CD4-positive, alpha-beta T cell (primary cell): Measurements from ENCODE around the gene DPP9. TPM values are rescaled to one million over a fixed set of nuclear protein-coding genes. Genes with fewer than 3 reads are reported as not detected.

Experiments used
- ATAC-seq: fragments of 200-7000 bp; cut with Tn5 transposase; one replicate; pipeline ENCODE4 v1.10.0; 2022; ENCODE audit warnings: mild to moderate bottlenecking; ENCODE audit not compliant: poor library complexity
- CTCF ChIA-PET: fragments of 350-600 bp; sonication (Branson Sonifier 250); formaldehyde crosslinking; loops from one replicate; lab custom pipeline; 2021; ENCODE audit warnings: antibody characterized with exemption, inconsistent platforms; lab: Charles Lee
- POLR2A ChIA-PET: fragments of 350-600 bp; sonication (Branson Sonifier 250); formaldehyde crosslinking; loops from one replicate; lab custom pipeline; 2021; ENCODE audit warnings: antibody characterized with exemption, inconsistent platforms; lab: Charles Lee
- DNase-seq, 14 experiments: peaks; one replicate each; pipeline ENCODE4 v3.0.0-alpha.2; 2013 to 2020; ENCODE audit warnings: mixed read lengths in 2 of 14
- H3K27ac ChIP-seq, 2 donors: one replicate each; pipeline versions ENCODE4 v1.5.1 to v1.7.0; 2013; ENCODE audit warnings: low read length in 2 of 2, low read depth in 1 of 2, mild to moderate bottlenecking in 1 of 2
- H3K27me3 ChIP-seq, 2 experiments: 1 replicate in 1 of 2; 2 replicates in 1 of 2; pipeline versions ENCODE4 v1.6.1 to v1.7.0; 2013; ENCODE audit warnings: low read length in 2 of 2, control low read depth in 1 of 2, mild to moderate bottlenecking in 1 of 2, moderate library complexity in 1 of 2; ENCODE audit not compliant: insufficient read depth in 2 of 2, control insufficient read depth in 1 of 2
- H3K36me3 ChIP-seq: one replicate; pipeline ENCODE4 v1.6.1; 2013; ENCODE audit warnings: low read length, control low read depth; ENCODE audit not compliant: insufficient read depth
- H3K4me1 ChIP-seq: one replicate; pipeline ENCODE4 v1.6.1; 2013; ENCODE audit warnings: low read length, control low read depth; ENCODE audit not compliant: insufficient read depth
- H3K4me3 ChIP-seq: one replicate; pipeline ENCODE4 v1.5.1; 2013; ENCODE audit warnings: mild to moderate bottlenecking, low read length, moderate library complexity
- H3K9me3 ChIP-seq, 2 experiments: 1 replicate in 1 of 2; 2 replicates in 1 of 2; pipeline versions ENCODE4 v1.6.1 to v1.7.0; 2013; ENCODE audit warnings: low read length in 2 of 2, mild to moderate bottlenecking in 2 of 2, control low read depth in 1 of 2, moderate library complexity in 1 of 2; ENCODE audit not compliant: control insufficient read depth in 1 of 2, insufficient read depth in 1 of 2
- H3K27ac Mint-ChIP-seq: one replicate; pipeline ENCODE4 v1.8.0; 2020; ENCODE audit warnings: mixed read lengths
- H3K27me3 Mint-ChIP-seq: one replicate; pipeline ENCODE4 v1.8.0; 2021; ENCODE audit warnings: mixed read lengths
- H3K36me3 Mint-ChIP-seq: one replicate; pipeline ENCODE4 v1.8.0; 2021; ENCODE audit warnings: low read depth, mixed read lengths
- H3K4me1 Mint-ChIP-seq: one replicate; pipeline ENCODE4 v1.8.0; 2021; ENCODE audit warnings: low read depth, mixed read lengths
- H3K4me3 Mint-ChIP-seq: one replicate; pipeline ENCODE4 v1.8.0; 2020; ENCODE audit warnings: mild to moderate bottlenecking, mixed read lengths
- H3K9me3 Mint-ChIP-seq: one replicate; pipeline ENCODE4 v1.8.0; 2020; ENCODE audit warnings: mixed read lengths
- CTCF ChIP-seq: fragments of 200-600 bp; IDR thresholded peaks from one replicate; pipeline ENCODE4 v1.8.0; 2022; ENCODE audit warnings: antibody characterized with exemption, mild to moderate bottlenecking
- intact Hi-C, 2 experiments: fragments of 100-400 bp; cut with DNase I in 1 of 2; cut with micrococcal nuclease in 1 of 2; formaldehyde crosslinking; loops; one replicate each; pipeline versions ENCODE4 v1.15.1 to v1.9.0; 2023 to 2025; cut with DNase I, micrococcal nuclease
- total RNA-seq, 174 experiments: library from RNA in 2 of 174; stranded (reverse) in 2 of 174; gene quantifications; one replicate each; pipeline ENCODE4 v1.2.3 and lab custom pipeline; 2021 to 2026

Gene DPP9
- total RNA-seq, 2 experiments from 2014 or later = 67.9 to 72.8 TPM

GRCh38 chr19:4737955-4738600 is 14.4 kb upstream of the DPP9 start:
- DNase-seq = no peak
- peaks cover 0 to 9% of the 10 kb centered on the region in 2 experiments for H3K9me3 ChIP-seq
- no peaks in the 10 kb centered on the region for H3K4me1 ChIP-seq
- Mint-ChIP-seq H3K9me3 (no peaks in the 10 kb centered on the region), H3K4me1 (no peaks in the 10 kb centered on the region), H3K27ac (no peak overlapping the region), H3K27me3 (peaks cover 14% of the 10 kb centered on the region), H3K4me3 (no peak overlapping the region), H3K36me3 (no peaks in the 10 kb centered on the region)
- intact Hi-C loops = no loop called here
- H3K36me3 ChIP-seq = no peaks in the 10 kb centered on the region
- ATAC-seq = no peak
- no peak for TF ChIP-seq CTCF
- H3K27ac ChIP-seq = no peak overlapping the region
- ChIA-PET POLR2A (interaction anchor here (1.5 kb wide), 1 partner anchor 53 kb away, joined by 5 read pairs; no protein-coding TSS in a partner anchor), CTCF (interaction anchor here (2.6 kb wide), 1 partner anchor 53 kb away, joined by 9 read pairs; the partner anchor contains the start of gene FEM1A)
- no peak overlapping the region for H3K4me3 ChIP-seq
- H3K27me3 ChIP-seq = peaks cover 5% of the 10 kb centered on the region in 2 experiments

- no peak overlapping the region for H3K27ac ChIP-seq
- no peak overlapping the region for H3K4me3 ChIP-seq
- POLR2A ChIA-PET = interaction anchor here (0.6 to 1.5 kb wide), 2 partner anchors 10 to 66 kb away, joined by 3 to 5 read pairs; partner anchors contain the start of gene DPP9
- Mint-ChIP-seq H3K36me3 (no peaks in the 10 kb centered on the region), H3K27ac (no peak overlapping the region), H3K27me3 (peaks cover 14% of the 10 kb centered on the region), H3K4me1 (peaks cover 6% of the 10 kb centered on the region), H3K4me3 (no peak overlapping the region), H3K9me3 (no peaks in the 10 kb centered on the region)
- CTCF ChIA-PET = interaction anchor here (0.7 to 5.4 kb wide), 3 partner anchors 57 to 76 kb away, joined by 3 to 52 read pairs (median 4); partner anchors contain the start of gene FEM1A
- no peak for ATAC-seq
- H3K36me3 ChIP-seq = no peaks in the 10 kb centered on the region
- intact Hi-C loops = no loop called here
- H3K9me3 ChIP-seq = no peaks in the 10 kb centered on the region
- TF ChIP-seq CTCF = no peak
- H3K4me1 ChIP-seq = peaks cover 6% of the 10 kb centered on the region
- DNase-seq = no peak
- H3K27me3 ChIP-seq = peaks cover 0 to 3% of the 10 kb centered on the region in 2 experiments
Measured at GRCh38 chr19:4733755-4734345, 10.2 kb upstream of the DPP9 start.

GRCh38 chr19:4732680-4733114 is 9.1 kb upstream of the DPP9 start:
- intact Hi-C loops = loop anchor here (1.0 kb wide), 2 partner anchors 59 to 72 kb away; partner anchors contain the start of gene FEM1A (in 2 of the 2)
- ChIA-PET POLR2A (interaction anchor here (1.5 to 2.4 kb wide), 2 partner anchors 8 to 58 kb away, joined by 5 to 7 read pairs; partner anchors contain the start of genes DPP9 and FEM1A), CTCF (interaction anchor here (1.0 to 5.4 kb wide), 5 partner anchors 9 to 77 kb away, joined by 3 to 52 read pairs (median 4); partner anchors contain the start of genes DPP9 and FEM1A)
- Histone ChIP-seq H3K27ac (no peak overlapping the region), H3K4me1 (peaks cover 6% of the 10 kb centered on the region), H3K9me3 (no peaks in the 10 kb centered on the region), H3K36me3 (no peaks in the 10 kb centered on the region), H3K4me3 (no peak overlapping the region), H3K27me3 (no peaks in the 10 kb centered on the region)
- peak; percentile 75 for TF ChIP-seq CTCF
- ATAC-seq = peak; percentile 93
- H3K36me3 Mint-ChIP-seq = no peaks in the 10 kb centered on the region
- no peaks in the 10 kb centered on the region for H3K9me3 Mint-ChIP-seq
- H3K4me1 Mint-ChIP-seq = peaks cover 6% of the 10 kb centered on the region
- peaks cover 14% of the 10 kb centered on the region for H3K27me3 Mint-ChIP-seq
- peak; percentile 11 to 83 (median 40) for DNase-seq
- no peak overlapping the region for H3K4me3 Mint-ChIP-seq
- no peak overlapping the region for H3K27ac Mint-ChIP-seq
